ENCODE data around the gene HNRNPH2.

HNRNPH2 gene

DNA sequence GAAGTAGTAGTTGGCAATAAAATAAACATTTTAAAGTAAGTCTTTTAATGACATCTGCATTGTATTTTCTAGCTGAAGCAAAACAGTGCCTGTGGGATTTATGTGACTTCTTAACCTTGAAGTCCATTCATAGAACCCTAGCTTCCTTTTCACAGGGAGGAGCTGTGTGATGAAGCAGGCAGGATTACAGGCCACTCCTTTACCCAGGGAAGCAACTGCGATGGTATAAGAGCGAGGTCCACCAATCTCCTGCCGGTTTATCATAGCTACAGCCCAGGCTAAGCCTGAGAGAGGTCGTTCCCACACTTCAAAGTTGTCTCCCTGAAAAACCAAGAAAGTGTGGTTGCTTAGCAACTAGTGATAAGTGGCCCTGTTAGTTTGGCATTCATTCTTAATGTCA, 10.2 kb upstream of the HNRNPH2 start:
- no peaks in the 10 kb centered on the region for H4K20me1 ChIP-seq (ENCODE audit: insufficient read depth, low read length)
- H3K9ac ChIP-seq (ENCODE audit: low read length) = no peak overlapping the region
- no peak overlapping the region for H3K27ac ChIP-seq (ENCODE audit: low read length)
- no peaks in the 10 kb centered on the region for H3K9me2 ChIP-seq (replicated peaks; ENCODE audit: insufficient read depth, low read length)
- no peaks in the 10 kb centered on the region for H3K27me3 ChIP-seq (replicated peaks; ENCODE audit: insufficient read depth, low read length)
- no peak for DNase-seq
- H3K4me1 ChIP-seq (ENCODE audit: low read length) = no peaks in the 10 kb centered on the region
- H3K36me3 ChIP-seq (replicated peaks; ENCODE audit: insufficient read depth, low read length) = no peaks in the 10 kb centered on the region
- H3K9me3 ChIP-seq (replicated peaks; ENCODE audit: insufficient read depth, low read length) = no peaks in the 10 kb centered on the region
- peaks cover under 1% of the 10 kb centered on the region; the same call in 1 of the 2 replicates for H3K79me2 ChIP-seq (ENCODE audit: low read length)
- no peak overlapping the region for H3K4me2 ChIP-seq (ENCODE audit: low read depth, low read length)
- no peak overlapping the region for H2AFZ ChIP-seq (ENCODE audit: low read length)
- no peak for TF ChIP-seq EZH2phosphoT487 (IDR thresholded peaks at IDR 0.05; ENCODE audit: low read length)
- H3K4me3 ChIP-seq (ENCODE audit: low read length) = no peak overlapping the region
- H3F3A ChIP-seq (ENCODE audit: insufficient read depth, low read length) = peaks cover 25% of the 10 kb centered on the region; the same call in 1 of the 2 replicates

DNA sequence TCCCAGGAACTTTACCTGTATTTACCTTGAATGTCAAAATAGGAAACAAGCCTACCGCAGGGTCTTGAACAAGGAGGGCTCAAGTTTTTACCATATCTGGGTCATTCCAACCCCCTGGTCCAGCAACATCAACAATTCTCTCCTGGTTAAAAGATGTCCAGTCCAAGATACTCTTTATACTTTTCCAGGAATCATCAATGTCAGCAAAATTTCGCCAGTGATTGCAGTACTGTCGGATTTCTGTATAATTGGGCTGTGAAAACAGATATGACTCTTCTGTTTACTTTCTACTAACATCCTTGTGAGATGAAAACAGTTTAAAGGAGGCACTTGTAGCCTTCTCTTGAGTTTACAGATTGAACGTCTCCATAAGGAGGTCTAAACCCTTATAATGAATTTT, 9.3 kb upstream of the HNRNPH2 start:
- no peak for TF ChIP-seq EZH2phosphoT487 (IDR thresholded peaks at IDR 0.05; ENCODE audit: low read length)
- TF ChIP-seq, protein P1, sequence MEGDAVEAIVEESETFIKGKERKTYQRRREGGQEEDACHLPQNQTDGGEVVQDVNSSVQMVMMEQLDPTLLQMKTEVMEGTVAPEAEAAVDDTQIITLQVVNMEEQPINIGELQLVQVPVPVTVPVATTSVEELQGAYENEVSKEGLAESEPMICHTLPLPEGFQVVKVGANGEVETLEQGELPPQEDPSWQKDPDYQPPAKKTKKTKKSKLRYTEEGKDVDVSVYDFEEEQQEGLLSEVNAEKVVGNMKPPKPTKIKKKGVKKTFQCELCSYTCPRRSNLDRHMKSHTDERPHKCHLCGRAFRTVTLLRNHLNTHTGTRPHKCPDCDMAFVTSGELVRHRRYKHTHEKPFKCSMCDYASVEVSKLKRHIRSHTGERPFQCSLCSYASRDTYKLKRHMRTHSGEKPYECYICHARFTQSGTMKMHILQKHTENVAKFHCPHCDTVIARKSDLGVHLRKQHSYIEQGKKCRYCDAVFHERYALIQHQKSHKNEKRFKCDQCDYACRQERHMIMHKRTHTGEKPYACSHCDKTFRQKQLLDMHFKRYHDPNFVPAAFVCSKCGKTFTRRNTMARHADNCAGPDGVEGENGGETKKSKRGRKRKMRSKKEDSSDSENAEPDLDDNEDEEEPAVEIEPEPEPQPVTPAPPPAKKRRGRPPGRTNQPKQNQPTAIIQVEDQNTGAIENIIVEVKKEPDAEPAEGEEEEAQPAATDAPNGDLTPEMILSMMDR (IDR thresholded peaks at IDR 0.05; ENCODE audit: low read length) = no peak
- TF ChIP-seq EZH2 (optimal IDR thresholded peaks at IDR 0.05; ENCODE audit: low read depth, low read length) = no peak
- H3F3A ChIP-seq (ENCODE audit: insufficient read depth, low read length) = peaks cover 22% of the 10 kb centered on the region; the same call in 1 of the 2 replicates
- DNase-seq = no peak
- H3K79me2 ChIP-seq (ENCODE audit: low read length) = no peaks in the 10 kb centered on the region
- no peak overlapping the region for H3K4me3 ChIP-seq (ENCODE audit: low read length)
- no peak overlapping the region for H2AFZ ChIP-seq (ENCODE audit: low read length)
- no peak overlapping the region for H3K27ac ChIP-seq (ENCODE audit: low read length)
- H3K27me3 ChIP-seq (replicated peaks; ENCODE audit: insufficient read depth, low read length) = no peaks in the 10 kb centered on the region
- no peaks in the 10 kb centered on the region for H3K9me3 ChIP-seq (replicated peaks; ENCODE audit: insufficient read depth, low read length)
- no peaks in the 10 kb centered on the region for H3K9me2 ChIP-seq (replicated peaks; ENCODE audit: insufficient read depth, low read length)
- no peak overlapping the region for H3K9ac ChIP-seq (ENCODE audit: low read length)
- no peak overlapping the region for H3K4me2 ChIP-seq (ENCODE audit: low read depth, low read length)
- H3K36me3 ChIP-seq (replicated peaks; ENCODE audit: insufficient read depth, low read length) = no peaks in the 10 kb centered on the region
- no peaks in the 10 kb centered on the region for H3K4me1 ChIP-seq (ENCODE audit: low read length)
- H4K20me1 ChIP-seq (ENCODE audit: insufficient read depth, low read length) = no peaks in the 10 kb centered on the region

DNA sequence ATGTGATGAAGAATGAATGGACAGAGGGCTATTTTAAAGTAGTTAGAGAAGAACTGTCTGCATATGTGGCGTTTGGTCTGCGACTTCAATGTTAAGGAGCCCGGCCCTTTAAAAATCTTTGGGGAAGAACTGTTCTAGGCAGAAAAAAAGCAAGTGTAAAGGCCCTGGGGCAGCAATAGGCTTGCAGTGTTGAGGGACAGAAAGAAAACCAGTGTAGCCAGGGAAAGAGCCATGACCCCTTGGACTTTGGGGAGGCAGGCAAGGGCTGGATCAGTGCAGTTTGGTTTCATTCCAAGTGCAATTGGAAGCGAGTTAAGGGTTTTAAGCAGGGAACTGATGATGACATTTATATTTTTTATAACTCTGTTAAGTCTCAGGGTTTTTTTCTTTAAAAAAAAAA, 8.2 kb upstream of the HNRNPH2 start:
- Histone ChIP-seq H3K9me3 (replicated peaks; ENCODE audit: insufficient read depth, low read length) (no peaks in the 10 kb centered on the region), H3K36me3 (replicated peaks; ENCODE audit: insufficient read depth, low read length) (no peaks in the 10 kb centered on the region), H3F3A (ENCODE audit: insufficient read depth, low read length) (peaks cover 22% of the 10 kb centered on the region; the same call in 1 of the 2 replicates), H3K4me3 (ENCODE audit: low read length) (no peak overlapping the region), H3K27ac (ENCODE audit: low read length) (no peak overlapping the region), H3K27me3 (replicated peaks; ENCODE audit: insufficient read depth, low read length) (no peaks in the 10 kb centered on the region), H3K9me2 (replicated peaks; ENCODE audit: insufficient read depth, low read length) (no peaks in the 10 kb centered on the region), H3K4me2 (ENCODE audit: low read depth, low read length) (no peak overlapping the region), H3K79me2 (ENCODE audit: low read length) (peaks cover 3% of the 10 kb centered on the region; the same call in 1 of the 2 replicates), H3K9ac (ENCODE audit: low read length) (no peak overlapping the region), H4K20me1 (ENCODE audit: insufficient read depth, low read length) (no peaks in the 10 kb centered on the region), H2AFZ (ENCODE audit: low read length) (no peak overlapping the region), H3K4me1 (ENCODE audit: low read length) (no peaks in the 10 kb centered on the region)
- TF ChIP-seq EZH2 (optimal IDR thresholded peaks at IDR 0.05; ENCODE audit: low read depth, low read length) (no peak), EZH2phosphoT487 (IDR thresholded peaks at IDR 0.05; ENCODE audit: low read length) (no peak)
- TF ChIP-seq, protein P1 (IDR thresholded peaks at IDR 0.05; ENCODE audit: low read length) = no peak
- no peak for DNase-seq

DNA sequence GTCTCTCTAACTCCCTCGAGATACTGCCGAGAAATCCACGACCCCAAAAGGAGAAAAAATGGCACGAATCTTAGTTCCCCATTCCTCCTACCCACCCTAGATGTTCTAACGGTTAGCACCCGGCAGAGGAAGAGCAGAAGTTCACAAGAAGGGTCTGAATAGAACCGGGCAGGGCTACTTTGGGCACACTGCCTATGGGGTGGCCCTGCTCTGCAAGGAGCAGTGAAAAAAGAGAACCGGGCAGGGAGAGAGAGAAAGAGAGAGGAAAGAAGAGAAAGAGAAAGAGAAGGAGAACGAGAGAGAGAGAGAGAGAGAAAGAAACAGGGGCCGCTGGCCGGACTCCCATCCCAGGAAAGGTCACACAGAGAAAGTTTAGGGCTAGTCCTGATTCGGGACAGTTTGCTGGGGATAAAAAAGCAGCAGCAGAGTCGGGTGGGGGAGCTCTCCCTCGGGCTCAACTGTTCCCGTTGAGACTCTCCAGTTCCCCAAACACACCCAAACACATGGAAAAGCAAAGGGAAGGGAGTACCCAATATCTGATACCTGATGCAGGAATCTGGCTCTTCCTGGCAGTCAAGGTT, 765 bp upstream of the HNRNPH2 start:
- Histone ChIP-seq H3K27me3 (replicated peaks; ENCODE audit: insufficient read depth, low read length) (no peaks in the 10 kb centered on the region), H3F3A (ENCODE audit: insufficient read depth, low read length) (peaks cover 6% of the 10 kb centered on the region), H3K79me2 (ENCODE audit: low read length) (peaks cover 68% of the 10 kb centered on the region), H2AFZ (ENCODE audit: low read length) (peak overlapping the region; percentile 74), H3K9ac (ENCODE audit: low read length) (peak overlapping the region; percentile 91), H3K4me3 (ENCODE audit: low read length) (peak overlapping the region; percentile 83), H3K36me3 (replicated peaks; ENCODE audit: insufficient read depth, low read length) (no peaks in the 10 kb centered on the region), H3K4me2 (ENCODE audit: low read depth, low read length) (peak overlapping the region; percentile 63), H3K9me2 (replicated peaks; ENCODE audit: insufficient read depth, low read length) (no peaks in the 10 kb centered on the region), H3K4me1 (ENCODE audit: low read length) (0 out of 2 replicates have a peak, but pooled peaks cover 3% of the 10 kb centered on the region), H4K20me1 (ENCODE audit: insufficient read depth, low read length) (no peaks in the 10 kb centered on the region), H3K27ac (ENCODE audit: low read length) (peak overlapping the region; percentile 84; the same call in 1 of the 2 replicates), H3K9me3 (replicated peaks; ENCODE audit: insufficient read depth, low read length) (no peaks in the 10 kb centered on the region)
- TF ChIP-seq, protein P1 (IDR thresholded peaks at IDR 0.05; ENCODE audit: low read length) = no peak
- TF ChIP-seq EZH2 (optimal IDR thresholded peaks at IDR 0.05; ENCODE audit: low read depth, low read length) = no peak
- no peak for TF ChIP-seq EZH2phosphoT487 (IDR thresholded peaks at IDR 0.05; ENCODE audit: low read length)
- DNase-seq = no peak

All from MM.1S (cell line).